Measurements from ENCODE around the gene BEAN1.

BEAN1 gene

GRCh38 chr16:66471716-66472393, 44.8 kb downstream of the BEAN1 start:
- POLR2A ChIA-PET, result no interaction called here
- no peak for DNase-seq (ENCODE audit: extremely low spot score)
- TF ChIP-seq CTCF (IDR thresholded peaks at IDR 0.05; ENCODE audit: control extremely low read depth, extremely low read depth, low read depth, missing control alignments), result no peak
- CTCF ChIA-PET, result interaction anchor here (1.3 to 1.5 kb wide), 2 partner anchors 11 to 118 kb away, joined by 4 to 5 read pairs; no protein-coding TSS in a partner anchor

- no peak for DNase-seq (ENCODE audit: extremely low spot score)
- POLR2A ChIA-PET, result no interaction called here
- CTCF ChIA-PET, result interaction anchor here (1.3 to 5.3 kb wide), 4 partner anchors 18 to 255 kb away, joined by 4 to 42 read pairs (median 4); no protein-coding TSS in a partner anchor
- TF ChIP-seq CTCF (IDR thresholded peaks at IDR 0.05; ENCODE audit: control extremely low read depth, extremely low read depth, low read depth, missing control alignments), result no peak
These were observed 46.0 kb downstream of the BEAN1 start for GRCh38 chr16:66473051-66473571.

GRCh38 chr16:66473654-66474519, 46.8 kb downstream of the BEAN1 start:
- POLR2A ChIA-PET, result interaction anchor here (0.7 kb wide), 1 partner anchor 111 kb away, joined by 4 read pairs; no protein-coding TSS in a partner anchor
- DNase-seq (ENCODE audit: extremely low spot score), result no peak
- CTCF ChIA-PET, result interaction anchor here (1.3 to 5.3 kb wide), 6 partner anchors 19 to 254 kb away, joined by 3 to 42 read pairs (median 4); no protein-coding TSS in a partner anchor
- TF ChIP-seq CTCF (IDR thresholded peaks at IDR 0.05; ENCODE audit: control extremely low read depth, extremely low read depth, low read depth, missing control alignments), result no peak

- peak; percentile 80 for DNase-seq (ENCODE audit: extremely low spot score)
- ChIA-PET CTCF (interaction anchor here (0.8 to 5.3 kb wide), 10 partner anchors 8 to 253 kb away, joined by 3 to 42 read pairs (median 4); no protein-coding TSS in a partner anchor), POLR2A (interaction anchor here (0.7 kb wide), 1 partner anchor 112 kb away, joined by 4 read pairs; no protein-coding TSS in a partner anchor)
- TF ChIP-seq CTCF (IDR thresholded peaks at IDR 0.05; ENCODE audit: control extremely low read depth, extremely low read depth, low read depth, missing control alignments), result no peak
These were observed 47.7 kb downstream of the BEAN1 start for GRCh38 chr16:66474750-66475199.

- CTCF ChIA-PET, result interaction anchor here (0.8 to 5.3 kb wide), 12 partner anchors 8 to 253 kb away, joined by 3 to 42 read pairs (median 4); no protein-coding TSS in a partner anchor
- DNase-seq (ENCODE audit: extremely low spot score), result no peak
- POLR2A ChIA-PET, result no interaction called here
- TF ChIP-seq CTCF (IDR thresholded peaks at IDR 0.05; ENCODE audit: control extremely low read depth, extremely low read depth, low read depth, missing control alignments), result no peak
These were observed 48.1 kb downstream of the BEAN1 start for GRCh38 chr16:66475232-66475631.

Data from GM10248 (cell line).